ENCODE measurements around the gene KLHDC8B. TPM values are rescaled to one million over a fixed set of nuclear protein-coding genes. Genes with fewer than 3 reads are reported as not detected.
A peak's percentile ranks its signal among the peaks of the same experiment; 100 is the strongest.

Gene KLHDC8B
- total and polyA plus RNA-seq, 9 donors: 64.2 to 135 (median 92.4) TPM

DNA sequence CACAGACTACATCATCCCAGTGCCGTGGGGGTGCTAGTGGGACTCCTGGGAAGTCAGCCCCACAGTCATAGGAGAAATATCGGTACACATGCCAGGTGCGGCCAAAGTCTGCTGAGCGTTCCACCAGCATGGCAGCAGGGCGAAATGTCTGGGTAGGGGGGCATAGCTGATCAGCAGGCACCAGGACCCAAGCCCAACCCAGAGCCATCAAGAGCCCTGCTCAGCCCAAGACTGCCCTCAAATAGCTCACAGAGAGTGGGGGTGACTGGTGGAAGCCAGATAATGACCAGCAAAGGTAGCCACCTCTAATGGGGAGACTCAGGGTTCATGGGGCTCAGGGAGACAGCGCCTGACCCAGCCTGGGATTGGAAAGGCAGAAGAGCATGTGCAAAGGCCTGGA is 39.8 kb upstream of the KLHDC8B start:
- Histone ChIP-seq H3K36me3 (ENCODE audit: control insufficient read depth, insufficient read depth, low read length) (peaks cover 46% of the 10 kb centered on the region), H3K4me1 (ENCODE audit: control insufficient read depth, insufficient read depth, low read length) (peaks cover 33% of the 10 kb centered on the region)
- 89% methylated on average over 6 of the region's 6 CpGs for WGBS (ENCODE audit: insufficient coverage)

DNA sequence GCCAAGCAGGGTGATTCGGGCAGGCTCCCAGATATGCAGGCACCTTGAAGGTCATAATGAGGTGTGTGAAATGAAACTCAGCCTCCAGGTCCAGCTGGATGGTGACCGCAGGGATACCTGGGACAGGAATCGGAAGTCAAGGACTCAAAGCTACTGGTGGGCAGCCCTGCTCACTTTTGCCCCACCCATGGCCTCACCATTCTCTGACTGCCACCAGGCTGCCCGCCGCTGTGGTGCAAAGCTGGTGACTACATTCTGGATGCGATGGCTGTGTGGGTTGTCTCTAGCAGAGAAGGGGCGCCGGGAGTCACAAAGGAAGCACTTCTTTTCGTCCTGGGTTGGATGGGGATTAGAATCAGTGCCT is 39.3 kb upstream of the KLHDC8B start:
- Histone ChIP-seq H3K9me3 (replicated peaks; ENCODE audit: control insufficient read depth, low read depth, low read length) (no peaks in the 10 kb centered on the region), H3K27ac (ENCODE audit: low read length) (peak overlapping the region; percentile 87), H3K36me3 (ENCODE audit: control insufficient read depth, insufficient read depth, low read length) (peaks cover 42% of the 10 kb centered on the region), H3K4me3 (ENCODE audit: low read length) (peak overlapping the region; percentile 95), H3K27me3 (ENCODE audit: control insufficient read depth, insufficient read depth, low read length) (no peaks in the 10 kb centered on the region), H3K4me1 (ENCODE audit: control insufficient read depth, insufficient read depth, low read length) (peaks cover 33% of the 10 kb centered on the region)
- no peak for DNase-seq
- 43% methylated on average over 2 of the region's 9 CpGs for WGBS (ENCODE audit: insufficient coverage)

More for the DNA sequence above, 39.8 kb upstream of the KLHDC8B start:
- Histone ChIP-seq H3K9me3 (replicated peaks; ENCODE audit: control insufficient read depth, low read depth, low read length) (no peaks in the 10 kb centered on the region), H3K27ac (ENCODE audit: low read length) (peak overlapping the region; percentile 13), H3K27me3 (ENCODE audit: control insufficient read depth, insufficient read depth, low read length) (no peaks in the 10 kb centered on the region), H3K4me3 (ENCODE audit: low read length) (peak overlapping the region; percentile 95)
- no peak for DNase-seq

DNA sequence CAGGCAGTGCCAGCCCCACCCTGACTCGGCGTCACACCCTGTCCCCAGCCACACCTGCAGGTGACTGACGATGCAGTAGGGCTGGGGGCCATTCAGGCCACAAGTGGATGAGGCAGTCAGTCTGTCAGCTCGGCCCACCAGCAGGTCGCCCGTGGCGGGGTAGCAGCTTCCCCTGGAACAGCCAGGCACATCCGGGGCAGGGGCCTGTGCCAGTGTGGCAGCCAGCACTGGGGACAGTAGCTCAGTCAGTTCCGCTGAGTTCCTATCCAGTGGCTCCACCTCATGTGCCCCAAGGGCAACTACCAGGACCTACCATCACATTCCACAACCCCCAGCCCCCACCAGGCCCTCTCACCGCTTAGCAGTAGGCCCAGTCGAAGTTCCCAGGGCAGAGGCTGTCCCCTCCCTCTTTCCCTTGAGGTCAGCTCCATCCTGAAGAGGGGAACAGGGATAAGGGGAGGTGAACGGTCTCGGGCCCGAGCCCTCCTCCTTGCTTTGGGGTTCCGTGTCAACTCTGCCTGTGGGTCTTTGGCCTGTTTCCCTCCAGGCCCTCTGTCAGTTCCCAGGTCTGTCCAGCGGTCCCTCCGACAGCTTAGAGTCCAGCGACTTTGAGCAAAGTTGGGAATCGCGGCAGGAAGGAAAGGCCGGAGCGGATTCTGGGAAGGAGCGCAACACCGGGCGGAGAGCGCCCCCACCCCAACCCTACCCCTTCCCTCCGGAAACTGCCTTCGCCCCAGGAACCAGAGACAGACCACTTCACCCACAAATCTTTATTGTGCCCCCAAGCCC is 38.8 kb upstream of the KLHDC8B start, which contains the start of gene LAMB2:
TSS of gene LAMB2 (minus strand) at position 614 of the 789 bp plus-strand sequence. CDS start at position 431, 183 bp downstream.
- WGBS (ENCODE audit: insufficient coverage): 11% methylated on average over 11 of the region's 28 CpGs
- H3K4me1 ChIP-seq (ENCODE audit: control insufficient read depth, insufficient read depth, low read length): peaks cover 33% of the 10 kb centered on the region

DNA sequence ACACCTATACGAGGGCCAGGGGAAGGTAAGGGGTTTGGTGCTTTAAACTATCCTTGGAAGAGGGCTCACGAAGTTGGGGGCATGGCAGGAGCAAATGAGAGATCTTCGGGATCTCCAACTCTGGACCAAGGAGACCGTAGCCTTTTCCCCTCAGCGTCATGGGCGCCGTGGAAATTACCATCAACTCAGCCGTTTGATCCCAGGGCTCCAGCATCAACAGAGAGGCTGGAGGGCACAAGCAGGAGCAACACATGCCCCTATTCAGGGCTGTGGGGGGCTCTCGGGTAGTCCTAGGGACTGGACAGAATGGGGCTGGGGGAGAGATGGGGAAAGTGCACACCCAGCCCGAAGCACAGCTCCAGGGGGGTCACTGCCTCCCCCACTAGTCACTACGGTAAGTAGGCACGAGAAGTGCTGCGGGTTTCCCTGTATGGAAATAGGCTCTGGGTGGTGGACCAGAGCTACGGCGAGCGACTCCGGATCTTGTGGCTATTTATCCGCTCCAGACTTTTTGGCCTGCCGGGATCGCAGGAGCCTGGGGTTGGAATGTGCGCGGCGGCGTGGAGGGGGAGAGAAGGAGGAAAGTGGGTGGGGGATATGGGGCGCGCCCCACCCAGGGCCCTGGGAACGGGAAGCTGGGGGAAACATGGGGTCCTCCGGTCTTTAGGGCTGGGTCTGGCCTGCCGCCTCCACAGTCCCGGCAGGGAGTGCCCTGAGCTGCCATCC is 38.0 kb upstream of the KLHDC8B start:
- Histone ChIP-seq H3K36me3 (ENCODE audit: control insufficient read depth, insufficient read depth, low read length) (peaks cover 35% of the 10 kb centered on the region), H3K4me3 (ENCODE audit: low read length) (peak overlapping the region; percentile 95), H3K4me1 (ENCODE audit: control insufficient read depth, insufficient read depth, low read length) (peaks cover 33% of the 10 kb centered on the region), H3K27ac (ENCODE audit: low read length) (peak overlapping the region; percentile 87), H3K27me3 (ENCODE audit: control insufficient read depth, insufficient read depth, low read length) (no peaks in the 10 kb centered on the region), H3K9me3 (replicated peaks; ENCODE audit: control insufficient read depth, low read depth, low read length) (no peaks in the 10 kb centered on the region)
- WGBS (ENCODE audit: insufficient coverage): 2% methylated on average over 16 of the region's 30 CpGs
- DNase-seq: peak; percentile 96

More for the DNA sequence above, 38.8 kb upstream of the KLHDC8B start, which contains the start of gene LAMB2:
- Histone ChIP-seq H3K4me3 (ENCODE audit: low read length) (peak within 1 kb of the TSS; percentile 95), H3K36me3 (ENCODE audit: control insufficient read depth, insufficient read depth, low read length) (peaks cover 40% of the 10 kb centered on the region), H3K27me3 (ENCODE audit: control insufficient read depth, insufficient read depth, low read length) (no peaks in the 10 kb centered on the region), H3K27ac (ENCODE audit: low read length) (peak within 1 kb of the TSS; percentile 87), H3K9me3 (replicated peaks; ENCODE audit: control insufficient read depth, low read depth, low read length) (no peaks in the 10 kb centered on the region)
- peak; percentile 93 for DNase-seq

DNA sequence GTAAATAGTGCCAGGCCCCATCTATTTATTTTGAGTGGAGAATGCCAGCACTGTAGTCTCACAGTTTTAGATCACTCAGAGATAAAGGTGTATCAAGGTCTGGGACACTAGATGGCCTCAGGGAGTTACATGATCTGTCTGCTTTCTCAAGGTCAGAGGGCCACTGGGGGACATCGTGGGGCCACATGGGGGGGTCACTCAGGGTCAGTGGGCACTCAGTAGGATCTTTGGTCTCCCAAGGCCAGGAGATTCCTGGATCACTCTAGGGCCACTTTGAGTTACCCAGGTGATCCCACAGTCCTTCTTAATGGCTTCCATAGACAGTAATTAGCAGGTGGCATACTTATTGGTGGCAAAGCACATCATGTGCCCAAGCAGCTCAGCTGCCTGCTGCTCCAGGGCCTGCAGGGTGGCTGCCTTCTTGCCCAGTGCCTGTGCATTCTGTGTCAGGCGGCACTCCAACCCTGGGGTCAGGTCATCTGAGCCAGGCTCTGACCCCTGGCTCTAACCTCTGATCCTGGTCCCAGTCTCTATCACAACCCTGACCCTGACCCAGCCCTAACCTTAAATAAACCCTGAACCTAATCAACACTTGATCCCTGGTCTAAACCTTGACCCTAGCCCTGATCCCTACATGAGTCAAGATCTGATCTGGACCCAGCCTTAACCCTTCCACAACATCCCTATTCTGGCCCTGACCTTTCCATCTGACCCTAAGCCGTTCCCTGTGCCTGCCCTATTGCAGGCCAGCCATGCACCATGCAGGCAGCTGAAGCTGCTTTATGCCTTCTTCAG is 36.7 kb upstream of the KLHDC8B start:
- Histone ChIP-seq H3K36me3 (ENCODE audit: control insufficient read depth, insufficient read depth, low read length) (peaks cover 22% of the 10 kb centered on the region), H3K9me3 (replicated peaks; ENCODE audit: control insufficient read depth, low read depth, low read length) (no peaks in the 10 kb centered on the region), H3K27ac (ENCODE audit: low read length) (no peak overlapping the region), H3K4me1 (ENCODE audit: control insufficient read depth, insufficient read depth, low read length) (peaks cover 33% of the 10 kb centered on the region), H3K4me3 (ENCODE audit: low read length) (no peak overlapping the region), H3K27me3 (ENCODE audit: control insufficient read depth, insufficient read depth, low read length) (no peaks in the 10 kb centered on the region)
- WGBS (ENCODE audit: insufficient coverage): 51% methylated on average over 3 of the region's 3 CpGs
- DNase-seq: no peak

DNA sequence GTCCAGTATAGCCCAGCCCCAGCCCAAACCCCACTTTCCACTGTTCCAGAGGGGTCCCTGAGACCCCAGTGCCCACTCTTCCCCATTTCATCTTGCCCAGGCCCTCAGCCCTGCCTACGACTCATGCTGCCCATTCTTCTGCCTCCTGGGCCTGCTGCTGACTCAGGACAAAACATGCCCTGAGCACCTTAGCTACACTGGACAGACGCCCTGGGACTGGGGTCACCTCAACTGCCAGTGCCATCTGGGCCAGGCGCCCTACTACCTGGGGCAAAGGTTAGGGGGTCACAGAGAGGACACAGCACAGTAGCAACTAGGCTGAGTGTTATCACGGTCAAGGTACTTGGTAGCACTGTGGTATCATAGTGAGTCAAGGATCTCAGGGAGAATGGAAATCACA is 35.9 kb upstream of the KLHDC8B start:
- DNase-seq: no peak
- H3K36me3 ChIP-seq (ENCODE audit: control insufficient read depth, insufficient read depth, low read length): peaks cover 14% of the 10 kb centered on the region
- H3K27ac ChIP-seq (ENCODE audit: low read length): no peak overlapping the region
- peaks cover 27% of the 10 kb centered on the region for H3K4me1 ChIP-seq (ENCODE audit: control insufficient read depth, insufficient read depth, low read length)
- no peak overlapping the region for H3K4me3 ChIP-seq (ENCODE audit: low read length)
- 89% methylated on average over 4 of the region's 4 CpGs for WGBS (ENCODE audit: insufficient coverage)
- H3K9me3 ChIP-seq (replicated peaks; ENCODE audit: control insufficient read depth, low read depth, low read length): no peaks in the 10 kb centered on the region
- H3K27me3 ChIP-seq (ENCODE audit: control insufficient read depth, insufficient read depth, low read length): peaks cover 4% of the 10 kb centered on the region

DNA sequence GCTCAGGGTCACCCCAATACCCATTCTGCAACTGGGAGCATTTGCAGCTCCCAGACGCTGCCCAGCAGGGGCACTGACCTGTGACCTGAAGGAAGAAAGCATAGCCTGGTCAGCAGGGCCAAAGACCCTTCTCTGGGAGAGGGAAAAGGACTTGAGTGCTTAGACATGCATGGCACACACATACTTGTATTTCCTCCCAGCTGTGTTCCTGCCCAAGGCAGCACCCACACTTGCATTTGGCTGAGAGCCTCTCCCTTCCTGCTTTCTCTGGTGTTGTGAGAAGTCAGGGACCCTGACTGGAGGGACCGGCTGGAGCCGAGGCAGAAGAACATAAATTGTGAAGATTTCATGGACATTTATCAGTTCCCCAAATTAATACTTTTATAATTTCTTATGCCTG is 31.3 kb upstream of the KLHDC8B start:
- no CpG with 5 or more reads among the region's 3 CpGs for WGBS (ENCODE audit: insufficient coverage)
- no peaks in the 10 kb centered on the region for H3K36me3 ChIP-seq (ENCODE audit: control insufficient read depth, insufficient read depth, low read length)
- peaks cover 4% of the 10 kb centered on the region for H3K27me3 ChIP-seq (ENCODE audit: control insufficient read depth, insufficient read depth, low read length)
- no peak overlapping the region for H3K4me3 ChIP-seq (ENCODE audit: low read length)
- no peak for DNase-seq
- no peak overlapping the region for H3K27ac ChIP-seq (ENCODE audit: low read length)
- no peaks in the 10 kb centered on the region for H3K9me3 ChIP-seq (replicated peaks; ENCODE audit: control insufficient read depth, low read depth, low read length)
- H3K4me1 ChIP-seq (ENCODE audit: control insufficient read depth, insufficient read depth, low read length): no peaks in the 10 kb centered on the region

DNA sequence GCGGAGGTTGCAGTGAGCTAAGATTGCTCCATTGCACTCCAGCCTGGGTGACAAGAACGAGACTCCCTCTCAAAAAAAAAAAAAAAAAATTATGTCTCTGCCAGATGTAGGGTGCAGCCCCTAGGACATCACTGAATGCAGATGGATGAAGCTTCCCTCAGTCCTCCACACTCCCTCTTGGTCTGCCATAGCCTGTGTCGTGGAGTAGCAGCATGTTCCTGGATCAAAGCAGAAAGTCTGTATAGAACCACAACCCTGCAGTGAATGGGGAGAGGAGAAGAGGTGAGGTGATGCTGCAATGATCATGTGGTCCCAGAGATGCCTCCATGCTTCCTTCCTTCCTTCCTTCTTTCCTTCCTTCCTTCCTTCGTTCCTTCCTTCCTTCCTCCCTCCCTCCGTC is 23.2 kb upstream of the KLHDC8B start:
- no CpG with 5 or more reads among the region's 5 CpGs for WGBS (ENCODE audit: insufficient coverage)
- DNase-seq: no peak
- no peaks in the 10 kb centered on the region for H3K36me3 ChIP-seq (ENCODE audit: control insufficient read depth, insufficient read depth, low read length)
- H3K4me1 ChIP-seq (ENCODE audit: control insufficient read depth, insufficient read depth, low read length): no peaks in the 10 kb centered on the region
- no peaks in the 10 kb centered on the region for H3K27me3 ChIP-seq (ENCODE audit: control insufficient read depth, insufficient read depth, low read length)
- H3K27ac ChIP-seq (ENCODE audit: low read length): no peak overlapping the region
- H3K4me3 ChIP-seq (ENCODE audit: low read length): no peak overlapping the region
- H3K9me3 ChIP-seq (replicated peaks; ENCODE audit: control insufficient read depth, low read depth, low read length): no peaks in the 10 kb centered on the region

DNA sequence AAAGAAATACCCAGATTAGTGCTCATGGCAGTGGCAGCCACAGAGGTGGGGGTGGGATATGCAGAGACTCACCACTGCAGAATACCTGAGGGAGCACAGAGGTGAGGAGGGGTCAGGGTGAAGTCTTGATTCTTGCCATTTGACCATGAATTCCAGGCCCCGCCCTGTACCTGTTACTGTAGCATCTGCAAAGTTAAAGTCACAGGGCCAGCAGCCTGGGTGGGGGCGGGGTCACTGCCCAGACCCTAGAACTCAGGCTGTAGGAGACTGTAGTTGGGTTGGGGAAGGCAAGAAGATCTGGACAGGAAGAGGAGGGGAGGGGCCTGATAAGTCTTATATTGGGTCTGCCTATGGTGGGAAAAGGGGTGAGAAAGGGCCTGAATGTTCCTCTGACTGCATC is 19.8 kb upstream of the KLHDC8B start:
- Histone ChIP-seq H3K4me1 (ENCODE audit: control insufficient read depth, insufficient read depth, low read length) (no peaks in the 10 kb centered on the region), H3K27ac (ENCODE audit: low read length) (no peak overlapping the region), H3K36me3 (ENCODE audit: control insufficient read depth, insufficient read depth, low read length) (no peaks in the 10 kb centered on the region), H3K9me3 (replicated peaks; ENCODE audit: control insufficient read depth, low read depth, low read length) (no peaks in the 10 kb centered on the region), H3K27me3 (ENCODE audit: control insufficient read depth, insufficient read depth, low read length) (no peaks in the 10 kb centered on the region), H3K4me3 (ENCODE audit: low read length) (no peak overlapping the region)
- no peak for DNase-seq
- 81% methylated on average over 2 of the region's 2 CpGs for WGBS (ENCODE audit: insufficient coverage)

All from muscle of leg (tissue), 11 donors.